Ovary (tissue), 3 donors: ENCODE results near the gene TTC1.
"Not testable (repeated sequence)": the region's sequence is repeated elsewhere in the genome, so short reads cannot be mapped to it uniquely, and the experiment has no call there.

ENCODE experiments used
- CTCF ChIP-seq, 3 donors: fragments of 450-650 bp in 2 of 3; fragments of 200-600 bp in 1 of 3; IDR thresholded peaks; one replicate each; pipeline versions ENCODE4 v1.5.1 to v1.8.0; 2016 to 2022; ENCODE audit warnings: antibody characterized with exemption in 3 of 3, mild to moderate bottlenecking in 1 of 3
- EP300 ChIP-seq: sonication (generic); formaldehyde crosslinking; IDR thresholded peaks from one replicate; pipeline ENCODE4 v1.6.1; 2017; ENCODE audit warnings: antibody characterized with exemption
- POLR2A ChIP-seq: fragments of 450-650 bp; IDR thresholded peaks from one replicate; pipeline ENCODE4 v1.6.1; 2017; ENCODE audit warnings: antibody characterized with exemption, mild to moderate bottlenecking, moderate library complexity
- donor health status: DM: no; HTN: no; CAD: no.

DNA sequence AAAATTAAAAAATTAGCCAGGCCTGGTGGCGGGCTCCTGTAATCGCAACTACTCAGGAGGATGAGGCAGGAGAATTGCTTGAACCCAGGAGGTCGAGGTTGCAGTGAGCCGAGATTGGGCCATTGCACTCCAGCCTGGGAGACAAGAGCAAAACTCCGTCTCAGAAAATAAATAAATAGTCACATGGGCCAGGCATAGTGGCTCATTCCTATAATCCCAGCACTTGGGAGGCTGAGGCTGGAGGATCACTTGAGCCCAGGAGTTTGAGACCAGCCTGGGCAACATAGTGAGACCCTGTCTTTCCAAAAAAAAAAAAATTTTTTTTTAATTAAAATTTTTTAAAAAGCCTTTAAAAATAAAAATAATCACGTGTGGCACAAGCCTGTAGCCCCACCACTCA, 5.3 kb downstream of the TTC1 start:
- TF ChIP-seq CTCF (IDR thresholded peaks at IDR 0.05); POLR2A; EP300: not testable (repeated sequence)
